ENCODE data around the gene CDKL4. TPM values are rescaled to one million over a fixed set of nuclear protein-coding genes. Genes with fewer than 3 reads are reported as not detected.

CDKL4 gene
- total RNA-seq, 2 donors from 2014 or later = 0.64 TPM; not detected in 1

DNA sequence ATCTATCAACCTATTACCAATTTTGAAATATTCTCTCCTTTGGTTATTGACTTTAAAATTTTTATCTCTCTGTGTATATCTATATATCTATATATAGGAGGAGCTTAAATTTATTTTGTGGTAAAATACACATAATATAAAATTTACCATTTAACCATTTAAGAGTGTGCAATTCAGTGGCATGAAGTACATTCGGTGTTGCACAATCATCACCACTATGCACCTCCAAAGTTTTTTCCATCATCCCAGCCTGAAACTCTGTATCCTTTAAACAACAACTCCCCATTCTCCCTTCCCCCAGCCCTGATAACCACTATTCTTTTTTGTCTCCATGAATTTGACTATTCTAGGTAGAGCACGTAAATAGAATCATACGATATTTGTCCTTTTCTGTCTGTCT, 49.1 kb downstream of the CDKL4 start:
- no peaks in the 10 kb centered on the region for H3K27me3 ChIP-seq
- H3K27ac ChIP-seq = no peak overlapping the region
- TF ChIP-seq, protein P1, sequence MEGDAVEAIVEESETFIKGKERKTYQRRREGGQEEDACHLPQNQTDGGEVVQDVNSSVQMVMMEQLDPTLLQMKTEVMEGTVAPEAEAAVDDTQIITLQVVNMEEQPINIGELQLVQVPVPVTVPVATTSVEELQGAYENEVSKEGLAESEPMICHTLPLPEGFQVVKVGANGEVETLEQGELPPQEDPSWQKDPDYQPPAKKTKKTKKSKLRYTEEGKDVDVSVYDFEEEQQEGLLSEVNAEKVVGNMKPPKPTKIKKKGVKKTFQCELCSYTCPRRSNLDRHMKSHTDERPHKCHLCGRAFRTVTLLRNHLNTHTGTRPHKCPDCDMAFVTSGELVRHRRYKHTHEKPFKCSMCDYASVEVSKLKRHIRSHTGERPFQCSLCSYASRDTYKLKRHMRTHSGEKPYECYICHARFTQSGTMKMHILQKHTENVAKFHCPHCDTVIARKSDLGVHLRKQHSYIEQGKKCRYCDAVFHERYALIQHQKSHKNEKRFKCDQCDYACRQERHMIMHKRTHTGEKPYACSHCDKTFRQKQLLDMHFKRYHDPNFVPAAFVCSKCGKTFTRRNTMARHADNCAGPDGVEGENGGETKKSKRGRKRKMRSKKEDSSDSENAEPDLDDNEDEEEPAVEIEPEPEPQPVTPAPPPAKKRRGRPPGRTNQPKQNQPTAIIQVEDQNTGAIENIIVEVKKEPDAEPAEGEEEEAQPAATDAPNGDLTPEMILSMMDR (IDR thresholded peaks at IDR 0.05) = no peak
- H3K4me3 ChIP-seq = no peak overlapping the region
- intact Hi-C loops (cut with DNase I) = no loop called here
- no peaks in the 10 kb centered on the region for H3K9me3 ChIP-seq
- no peak overlapping the region for H3K9ac ChIP-seq (ENCODE audit: low read depth in 2 of 2, low read length in 2 of 2)
- no peak for DNase-seq
- H3K4me1 ChIP-seq = no peaks in the 10 kb centered on the region
- no peaks in the 10 kb centered on the region for H3K36me3 ChIP-seq

DNA sequence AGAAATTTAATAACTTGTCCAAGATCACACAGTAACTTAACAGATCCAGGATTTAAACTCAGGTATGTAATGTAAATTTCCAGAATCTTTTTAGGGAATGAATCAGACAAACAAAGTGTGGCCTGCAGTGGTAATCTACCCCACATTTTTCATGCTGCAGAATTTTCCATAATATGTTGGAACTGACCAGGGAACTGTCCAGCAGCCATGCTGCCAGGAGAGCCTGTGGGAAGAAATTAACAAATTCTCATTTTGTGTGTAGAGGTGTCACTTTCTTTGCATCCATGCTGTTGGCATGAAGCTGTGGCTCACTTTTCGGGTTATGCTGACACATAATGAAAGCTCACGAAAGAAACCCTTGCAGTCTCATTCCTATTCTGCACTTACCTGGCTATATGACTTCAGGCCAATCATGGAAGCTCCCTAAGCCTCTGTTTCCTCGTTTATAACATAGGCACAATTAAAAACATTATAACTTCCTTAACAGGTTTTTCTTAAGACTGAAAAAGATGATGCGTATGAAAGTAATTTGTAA, 54.7 kb downstream of the CDKL4 start:
- TF ChIP-seq, protein P1 (IDR thresholded peaks at IDR 0.05) = no peak
- H3K27me3 ChIP-seq = no peaks in the 10 kb centered on the region
- H3K4me1 ChIP-seq = no peaks in the 10 kb centered on the region
- no peak for DNase-seq
- no peaks in the 10 kb centered on the region for H3K36me3 ChIP-seq
- no peak overlapping the region for H3K9ac ChIP-seq (ENCODE audit: low read depth in 2 of 2, low read length in 2 of 2)
- no peaks in the 10 kb centered on the region for H3K9me3 ChIP-seq
- H3K4me3 ChIP-seq = no peak overlapping the region
- no peak overlapping the region for H3K27ac ChIP-seq
- intact Hi-C loops (cut with DNase I) = no loop called here

DNA sequence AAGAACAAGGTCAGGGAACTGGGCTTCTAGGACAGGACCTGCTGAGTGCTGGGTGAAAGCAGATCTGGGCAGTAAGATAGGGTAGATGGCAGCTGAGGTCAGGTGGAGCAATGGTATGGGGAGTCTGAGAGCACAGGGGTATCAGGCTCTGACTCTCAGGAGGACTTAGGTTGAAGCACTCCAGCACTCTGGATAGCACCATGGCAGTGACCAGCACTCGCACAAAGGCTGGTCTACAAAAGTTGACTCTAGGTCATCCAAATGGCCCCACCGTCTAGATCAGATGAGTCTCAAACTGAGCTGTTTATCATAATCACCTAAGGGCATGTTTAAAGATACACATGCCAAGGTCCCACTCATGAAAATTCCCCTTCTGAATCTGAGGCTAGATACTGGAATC, 60.1 kb downstream of the CDKL4 start:
- DNase-seq = no peak
- intact Hi-C loops (cut with DNase I) = no loop called here
- no peaks in the 10 kb centered on the region for H3K4me1 ChIP-seq

DNA sequence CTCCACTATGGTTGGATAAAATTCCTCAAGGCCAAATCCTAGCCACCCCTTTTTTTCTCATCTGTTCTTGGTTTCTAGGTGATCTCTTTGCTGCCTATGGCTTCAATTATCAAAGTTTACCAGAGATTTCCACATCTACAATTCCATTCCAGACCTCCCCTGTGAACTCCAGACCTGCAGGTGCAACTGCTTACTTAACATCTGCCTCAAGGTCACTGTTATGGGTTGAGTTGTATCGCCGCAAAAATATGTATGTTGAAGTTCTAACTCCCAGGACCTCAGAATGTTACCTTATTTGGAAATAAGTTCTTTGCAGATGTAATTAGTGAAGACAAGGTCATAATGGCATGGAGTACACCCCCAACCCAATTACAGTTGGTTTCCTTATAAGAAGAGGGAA, 62.5 kb downstream of the CDKL4 start:
- Histone ChIP-seq H3K4me1 (no peaks in the 10 kb centered on the region), H3K4me3 (no peak overlapping the region), H3K36me3 (no peaks in the 10 kb centered on the region), H3K9ac (ENCODE audit: low read depth in 2 of 2, low read length in 2 of 2) (no peak overlapping the region), H3K27me3 (no peaks in the 10 kb centered on the region), H3K27ac (no peak overlapping the region), H3K9me3 (no peaks in the 10 kb centered on the region)
- DNase-seq = no peak
- intact Hi-C loops (cut with DNase I) = no loop called here
- TF ChIP-seq, protein P1 (IDR thresholded peaks at IDR 0.05) = no peak

More for the DNA sequence above, 60.1 kb downstream of the CDKL4 start:
- no peak overlapping the region for H3K27ac ChIP-seq
- H3K27me3 ChIP-seq = no peaks in the 10 kb centered on the region
- H3K9me3 ChIP-seq = no peaks in the 10 kb centered on the region
- no peak overlapping the region for H3K4me3 ChIP-seq
- TF ChIP-seq, protein P1 (IDR thresholded peaks at IDR 0.05) = no peak
- no peaks in the 10 kb centered on the region for H3K36me3 ChIP-seq
- no peak overlapping the region for H3K9ac ChIP-seq (ENCODE audit: low read depth in 2 of 2, low read length in 2 of 2)

DNA sequence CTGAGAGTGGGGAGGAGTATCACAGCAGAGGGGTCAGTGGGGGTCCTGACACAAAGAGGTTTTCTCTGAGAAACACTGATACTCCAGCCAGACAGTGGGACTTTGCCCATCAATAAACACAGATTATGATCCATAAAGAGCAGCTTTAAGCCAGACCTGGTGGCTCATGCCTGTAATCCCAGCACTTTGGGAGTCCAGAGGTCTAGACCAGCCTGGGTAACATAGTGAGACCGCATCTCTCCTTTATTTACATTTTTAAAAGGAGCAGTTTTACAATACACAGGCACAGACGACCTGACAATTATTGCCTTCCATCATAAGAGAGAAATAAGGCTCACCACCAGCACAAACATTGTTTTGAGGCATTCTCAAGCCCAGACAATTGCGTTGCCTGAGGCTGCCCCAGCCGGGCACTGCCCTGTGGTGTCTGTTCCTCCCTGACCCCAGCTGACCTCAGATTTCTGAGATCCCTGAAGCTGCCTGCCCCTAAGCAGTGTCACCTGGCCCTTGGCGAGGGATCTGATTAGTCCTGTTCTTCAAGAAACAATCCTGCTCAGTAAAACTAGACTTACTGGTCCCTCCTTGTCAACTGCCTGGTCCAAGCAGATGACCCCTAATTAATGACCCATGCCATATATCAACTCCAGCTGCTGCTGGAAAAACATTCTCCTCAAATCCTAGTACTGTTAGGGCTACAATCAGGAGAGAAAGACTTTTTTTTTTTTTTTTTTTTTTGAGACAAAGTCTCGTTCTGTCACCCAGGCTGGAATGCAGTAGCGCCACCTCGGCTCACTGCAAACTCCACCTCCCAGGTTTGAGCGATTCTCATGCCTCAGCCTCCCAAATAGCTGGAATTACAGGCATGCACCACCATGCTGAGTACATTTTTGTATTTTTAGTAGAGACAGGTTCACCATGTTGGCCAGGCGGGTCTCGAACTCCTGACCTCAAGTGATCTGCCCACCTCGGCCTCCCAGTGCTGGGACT, 63.5 kb downstream of the CDKL4 start:
- H3K4me1 ChIP-seq = no peaks in the 10 kb centered on the region
- H3K9me3 ChIP-seq = no peaks in the 10 kb centered on the region
- DNase-seq = no peak
- no peaks in the 10 kb centered on the region for H3K36me3 ChIP-seq
- H3K9ac ChIP-seq (ENCODE audit: low read depth in 2 of 2, low read length in 2 of 2) = no peak overlapping the region
- no peak overlapping the region for H3K27ac ChIP-seq
- no peaks in the 10 kb centered on the region for H3K27me3 ChIP-seq
- TF ChIP-seq, protein P1 (IDR thresholded peaks at IDR 0.05) = no peak
- intact Hi-C loops (cut with DNase I) = no loop called here
- no peak overlapping the region for H3K4me3 ChIP-seq
